GM13976 (cell line): ENCODE measurements around the gene U2SURP.

ENCODE experiments used
- DNase-seq: peaks from one replicate; pipeline ENCODE4 v3.0.0; 2012; ENCODE audit warnings: low spot score
- in situ Hi-C: fragments of 300-500 bp; cut with MboI; formaldehyde crosslinking; loops from one replicate; pipeline ENCODE4 v1.12.0; 2022; ENCODE audit warnings: low sequenced_read_pairs, mixed read lengths, inconsistent platforms; ENCODE audit not compliant: unreplicated experiment
- TF ChIP-seq, protein P1 (sequence below): IDR thresholded peaks from 2 replicates; pipeline ENCODE4 v1.5.1; 2012; ENCODE audit warnings: borderline replicate concordance, mild to moderate bottlenecking; ENCODE audit not compliant: insufficient read depth; ENCODE audit errors: extremely low read depth, missing control alignments, control extremely low read depth

U2SURP gene

GRCh38 chr3:142966808-142967207 is 34.6 kb upstream of the U2SURP start:
- DNase-seq = no peak
- TF ChIP-seq, protein P1, sequence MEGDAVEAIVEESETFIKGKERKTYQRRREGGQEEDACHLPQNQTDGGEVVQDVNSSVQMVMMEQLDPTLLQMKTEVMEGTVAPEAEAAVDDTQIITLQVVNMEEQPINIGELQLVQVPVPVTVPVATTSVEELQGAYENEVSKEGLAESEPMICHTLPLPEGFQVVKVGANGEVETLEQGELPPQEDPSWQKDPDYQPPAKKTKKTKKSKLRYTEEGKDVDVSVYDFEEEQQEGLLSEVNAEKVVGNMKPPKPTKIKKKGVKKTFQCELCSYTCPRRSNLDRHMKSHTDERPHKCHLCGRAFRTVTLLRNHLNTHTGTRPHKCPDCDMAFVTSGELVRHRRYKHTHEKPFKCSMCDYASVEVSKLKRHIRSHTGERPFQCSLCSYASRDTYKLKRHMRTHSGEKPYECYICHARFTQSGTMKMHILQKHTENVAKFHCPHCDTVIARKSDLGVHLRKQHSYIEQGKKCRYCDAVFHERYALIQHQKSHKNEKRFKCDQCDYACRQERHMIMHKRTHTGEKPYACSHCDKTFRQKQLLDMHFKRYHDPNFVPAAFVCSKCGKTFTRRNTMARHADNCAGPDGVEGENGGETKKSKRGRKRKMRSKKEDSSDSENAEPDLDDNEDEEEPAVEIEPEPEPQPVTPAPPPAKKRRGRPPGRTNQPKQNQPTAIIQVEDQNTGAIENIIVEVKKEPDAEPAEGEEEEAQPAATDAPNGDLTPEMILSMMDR = no peak
- in situ Hi-C loops = no loop called here

- no peak for DNase-seq
- TF ChIP-seq, protein P1 = no peak
- in situ Hi-C loops = no loop called here
Measured at GRCh38 chr3:142968319-142969025, 32.9 kb upstream of the U2SURP start.

GRCh38 chr3:142971431-142971830 is 29.9 kb upstream of the U2SURP start:
- in situ Hi-C loops = no loop called here
- no peak for DNase-seq
- TF ChIP-seq, protein P1 = no peak

DNA sequence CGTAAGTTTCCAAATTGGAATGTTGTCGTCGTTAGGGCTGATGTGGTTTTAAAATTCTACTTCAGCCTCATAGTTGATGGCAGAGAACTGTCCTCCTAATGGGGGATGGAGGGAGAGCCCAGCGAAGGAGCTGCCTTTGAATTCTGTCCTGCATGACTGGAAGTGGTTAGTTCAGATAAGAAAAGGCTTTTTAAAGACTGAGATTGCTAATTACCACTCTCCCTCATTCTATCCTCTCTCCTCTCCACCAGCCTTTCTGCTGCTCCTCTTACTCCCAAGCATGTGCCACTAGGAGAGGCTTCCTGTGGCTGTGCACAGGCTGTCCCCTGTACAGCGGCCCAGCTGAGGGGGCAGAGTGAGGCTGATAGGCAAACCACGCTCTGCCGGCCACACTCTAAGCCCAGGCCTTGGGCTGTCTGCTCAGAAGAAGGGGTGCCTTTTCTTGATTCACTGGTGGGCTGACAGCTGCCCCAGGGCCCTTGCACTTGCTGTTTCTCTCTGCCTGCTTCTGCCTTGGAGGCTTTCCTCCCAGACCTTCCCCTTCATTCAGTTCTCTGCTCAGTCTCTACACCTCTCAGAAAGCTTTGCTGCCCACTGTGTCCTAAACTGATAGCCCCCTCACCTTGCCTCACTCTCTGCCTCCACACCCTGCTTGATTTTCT is 29.1 kb upstream of the U2SURP start:
- no peak for DNase-seq
- TF ChIP-seq, protein P1 = no peak
- in situ Hi-C loops = no loop called here

- TF ChIP-seq, protein P1 = no peak
- in situ Hi-C loops = no loop called here
- DNase-seq = no peak
Measured at GRCh38 chr3:142973217-142974009, 28.0 kb upstream of the U2SURP start.

GRCh38 chr3:142975316-142975995 is 25.9 kb upstream of the U2SURP start:
- DNase-seq = no peak
- TF ChIP-seq, protein P1 = no peak
- in situ Hi-C loops = no loop called here
